ENCODE measurements around the gene CD36. TPM values are rescaled to one million over a fixed set of nuclear protein-coding genes. Genes with fewer than 3 reads are reported as not detected.

CD36 gene
- total and polyA plus RNA-seq, 2 of the 8 experiments (the other 6 are each of a cell fraction or from before 2014, with no cell fraction given) = 0.33 to 0.60 TPM

- FAIRE-seq = no peak
- H3K4me2 ChIP-seq (ENCODE audit: insufficient read depth in 1 of 2, low read depth in 2 of 2, low read length in 2 of 2) = no peak overlapping the region
- POLR2A ChIA-PET (ENCODE audit: partially characterized antibody) = no interaction called here
Observed at GRCh38 chr7:80612880-80613279, 25.6 kb upstream of the CD36 start.

More at GRCh38 chr7:80612880-80613279, 25.6 kb upstream of the CD36 start:
- H3K56ac ChIP-seq (replicated peaks; ENCODE audit: insufficient read length, low read depth, low read length) = no peak overlapping the region
- no peaks in the 10 kb centered on the region; a peak in 1 of 7 replicates for H3K4me1 ChIP-seq (replicated peaks in 1 of 4; ENCODE audit: control insufficient read depth in 3 of 4, insufficient read depth in 4 of 4, low read length in 3 of 4)
- H2AK5ac ChIP-seq (ENCODE audit: low read depth, low read length) = no peak overlapping the region
- TF ChIP-seq NANOG (IDR thresholded peaks at IDR 0.05; ENCODE audit: insufficient read depth, low read depth, low read length, poor library complexity, severe bottlenecking) = no peak
- no peak for TF ChIP-seq YY1 (IDR thresholded peaks at IDR 0.05; ENCODE audit: low read depth, low read length)
- TF ChIP-seq CEBPB (IDR thresholded peaks at IDR 0.05; ENCODE audit: low read depth, low read length) = no peak
- no peak for TF ChIP-seq TBP (IDR thresholded peaks at IDR 0.05; ENCODE audit: low read depth, low read length)
- TF ChIP-seq POLR2AphosphoS5 (IDR thresholded peaks at IDR 0.05; ENCODE audit: low read depth, low read length) = no peak
- no peak for TF ChIP-seq RBBP5 (IDR thresholded peaks at IDR 0.05; ENCODE audit: borderline replicate concordance, low read depth, low read length)
- H3K18ac ChIP-seq (ENCODE audit: extremely low read depth, low read length) = no peak overlapping the region
- no peak overlapping the region for H4K91ac ChIP-seq (replicated peaks; ENCODE audit: insufficient read length, low read length)
- no peaks in the 10 kb centered on the region for H4K20me1 ChIP-seq (replicated peaks in 1 of 2; ENCODE audit: control insufficient read depth in 1 of 2, insufficient read depth in 2 of 2, low read length in 2 of 2)
- H2BK20ac ChIP-seq (ENCODE audit: low read length) = no peak overlapping the region
- H2AFZ ChIP-seq (ENCODE audit: low read length) = no peak overlapping the region
- no peak overlapping the region for H3K23ac ChIP-seq (ENCODE audit: insufficient read length)
- H3K79me1 ChIP-seq (ENCODE audit: low read depth, low read length) = no peaks in the 10 kb centered on the region
- H2BK12ac ChIP-seq (ENCODE audit: low read depth, low read length) = no peak overlapping the region
- no peaks in the 10 kb centered on the region for H3K79me2 ChIP-seq (ENCODE audit: control insufficient read depth in 1 of 2, insufficient read depth in 2 of 2, low read length in 2 of 2)
- no peaks in the 10 kb centered on the region for H3K36me3 ChIP-seq (ENCODE audit: control insufficient read depth in 2 of 4, insufficient read depth in 4 of 4, low read length in 3 of 4)
- H4K8ac ChIP-seq (ENCODE audit: extremely low read depth, insufficient read depth, low read length) = no peak overlapping the region
- no peak for DNase-seq (ENCODE audit: low read depth in 1 of 2, low spot score in 2 of 2)
- H3K23me2 ChIP-seq (ENCODE audit: low read depth, low read length) = no peaks in the 10 kb centered on the region
- H3K4me3 ChIP-seq (ENCODE audit: extremely low read depth in 1 of 4, insufficient read depth in 2 of 4, low read depth in 3 of 4, low read length in 4 of 4) = no peak overlapping the region
- H3K9ac ChIP-seq (replicated peaks in 1 of 4; ENCODE audit: extremely low read depth in 1 of 4, low read depth in 3 of 4, low read length in 3 of 4) = no peak overlapping the region
- CTCF ChIA-PET (ENCODE audit: partially characterized antibody) = no interaction called here
- H2BK5ac ChIP-seq (ENCODE audit: low read depth, low read length) = no peak overlapping the region
- no peaks in the 10 kb centered on the region for H3K9me3 ChIP-seq (ENCODE audit: insufficient read depth in 2 of 2, low read depth in 1 of 2, low read length in 1 of 2)
- no peak overlapping the region for H2BK15ac ChIP-seq (ENCODE audit: low read length)
- H2BK120ac ChIP-seq (replicated peaks; ENCODE audit: low read depth, low read length) = no peak overlapping the region
- no peak overlapping the region for H3K4ac ChIP-seq (replicated peaks; ENCODE audit: insufficient read length, low read depth, low read length)
- no peaks in the 10 kb centered on the region for H3K27me3 ChIP-seq (replicated peaks in 1 of 4; ENCODE audit: control insufficient read depth in 3 of 4, extremely low read depth in 1 of 4, insufficient read depth in 3 of 4, low read length in 3 of 4)
- H3K14ac ChIP-seq (ENCODE audit: insufficient read length) = no peak overlapping the region
- no peak overlapping the region for H3K27ac ChIP-seq (ENCODE audit: low read depth, low read length)
- no peak overlapping the region for H4K5ac ChIP-seq (ENCODE audit: insufficient read length, low read depth, low read length)

Data from H1 (cell line).